Activated effector memory CD4-positive, alpha-beta T cell treated with anti-CD3 and anti-CD28 coated beads, Interleukin-2, amount 50 U/mL, for 16 hours (primary cell): ENCODE results near the gene LCMT1.
"Not testable (repeated sequence)": the region's sequence is repeated elsewhere in the genome, so short reads cannot be mapped to it uniquely, and the experiment has no call there.

Source experiments
- DNase-seq: peaks from one replicate; pipeline ENCODE4 v3.0.0-alpha.2; 2020

LCMT1 gene

DNA sequence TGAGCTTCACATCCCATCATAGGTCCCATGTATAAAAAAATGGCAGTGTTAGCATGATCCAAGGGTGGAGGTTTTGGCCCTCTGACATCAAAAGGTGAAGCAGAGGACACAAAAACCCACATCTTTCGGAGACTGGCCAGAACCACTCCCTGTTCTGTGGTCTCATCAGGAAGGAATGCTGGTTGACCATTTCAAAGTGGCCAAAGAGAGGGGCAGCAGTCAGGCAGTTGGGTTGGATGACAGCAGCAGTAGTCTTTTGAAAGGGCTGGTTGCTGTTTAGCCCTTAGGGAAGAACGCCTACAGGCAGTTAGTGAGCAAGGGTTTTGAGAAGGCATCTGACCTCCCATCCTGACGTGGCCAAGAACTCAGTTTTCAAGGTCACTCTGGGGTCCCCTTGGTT, 40.5 kb downstream of the LCMT1 start:
- no peak for DNase-seq

DNA sequence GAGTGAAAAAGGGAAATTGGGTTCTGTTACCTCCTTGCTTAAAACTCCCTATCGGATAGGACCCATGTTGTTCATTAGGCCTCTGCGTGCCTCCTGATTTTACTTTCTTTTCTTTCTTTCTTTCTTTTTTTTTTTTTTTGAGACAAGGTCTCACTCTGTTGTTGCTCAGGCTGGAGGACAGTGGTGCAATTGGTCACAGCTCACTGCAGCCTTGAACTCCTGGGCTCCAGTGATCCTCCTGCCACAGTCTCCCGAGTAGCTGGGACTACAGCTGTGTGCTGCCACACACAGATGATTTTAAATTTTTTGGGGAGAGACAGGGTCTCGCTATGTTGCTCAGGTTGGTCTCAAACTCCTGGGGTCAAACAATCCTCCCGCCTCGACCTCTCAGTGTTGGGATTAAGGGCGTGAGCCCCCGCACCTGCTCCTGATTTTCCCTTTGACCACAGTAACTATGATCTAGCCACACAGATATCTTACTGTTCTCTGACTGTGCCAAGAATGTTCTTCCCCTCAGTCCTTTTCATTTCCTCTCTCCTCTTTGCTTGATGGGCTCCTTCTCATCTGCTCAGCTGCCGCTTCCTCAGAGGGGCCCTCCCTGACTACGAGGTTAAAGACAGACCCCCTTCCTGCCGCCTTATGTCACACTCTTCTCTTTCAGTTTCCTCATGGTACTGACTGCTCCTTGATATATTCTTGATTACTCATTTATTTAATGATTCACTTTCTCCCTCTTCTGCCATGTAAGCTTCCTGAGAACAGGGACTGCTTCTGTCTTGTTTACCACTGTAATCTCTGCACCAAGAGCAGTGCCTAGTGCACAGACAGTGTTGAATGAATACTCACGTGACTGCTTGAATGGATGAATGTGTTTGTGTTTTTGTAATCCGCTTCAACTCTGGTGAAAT, 44.3 kb downstream of the LCMT1 start:
- no peak for DNase-seq

DNA sequence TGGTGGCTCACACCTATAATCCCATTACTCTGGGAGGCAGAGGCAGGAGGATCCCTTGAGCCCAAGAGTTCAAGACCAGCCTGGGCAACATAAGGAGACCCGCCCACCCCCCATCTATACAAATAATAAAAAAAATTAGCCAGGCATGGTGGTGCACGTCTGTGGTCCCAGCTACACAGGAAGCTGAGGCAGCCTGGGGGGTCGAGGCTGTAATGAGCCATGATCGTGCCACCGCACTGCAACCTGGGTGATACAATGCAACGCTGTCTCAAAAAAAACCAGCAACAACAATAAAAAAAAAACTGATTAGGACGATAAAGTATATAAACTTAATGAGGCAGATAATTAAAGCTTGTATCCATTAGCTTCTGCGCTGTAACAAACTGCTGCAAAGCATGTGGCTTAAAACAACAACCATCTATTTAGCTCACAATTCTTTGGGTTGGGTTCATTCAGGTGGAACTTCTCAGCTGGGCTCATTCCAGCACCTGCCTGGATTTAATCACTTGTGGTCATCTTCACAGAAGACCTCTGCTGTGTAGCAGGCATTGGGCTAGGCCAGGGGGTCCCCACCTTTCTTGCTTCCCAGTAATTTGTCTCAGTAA, 45.8 kb downstream of the LCMT1 start:
- DNase-seq = no peak

GRCh38 chr16:25158401-25158800, 46.9 kb downstream of the LCMT1 start:
- no peak for DNase-seq

GRCh38 chr16:25161753-25162367, 50.3 kb downstream of the LCMT1 start:
- no peak for DNase-seq

DNA sequence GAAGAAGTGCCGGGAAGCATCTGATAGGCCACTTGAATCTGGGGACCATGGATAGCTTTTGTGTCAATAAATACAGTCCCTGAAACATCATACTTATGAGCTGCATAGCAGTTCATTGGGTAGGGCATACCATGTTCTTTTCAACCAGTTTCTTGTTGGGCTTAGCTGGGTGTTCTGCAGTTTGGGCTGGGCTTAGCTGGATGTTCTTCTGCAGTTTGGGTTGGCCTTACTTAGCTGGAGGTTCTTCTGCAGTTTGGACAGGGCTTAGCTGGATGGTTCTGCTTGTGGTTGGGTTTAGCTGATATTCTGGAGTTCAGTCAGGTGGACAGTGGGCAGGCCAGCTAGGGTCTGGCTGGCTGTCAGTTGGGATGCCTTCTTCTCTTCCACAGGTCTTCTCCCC, 52.1 kb downstream of the LCMT1 start:
- DNase-seq = no peak

- no peak for DNase-seq
Observed at GRCh38 chr16:25165284-25165683, 53.7 kb downstream of the LCMT1 start.

DNA sequence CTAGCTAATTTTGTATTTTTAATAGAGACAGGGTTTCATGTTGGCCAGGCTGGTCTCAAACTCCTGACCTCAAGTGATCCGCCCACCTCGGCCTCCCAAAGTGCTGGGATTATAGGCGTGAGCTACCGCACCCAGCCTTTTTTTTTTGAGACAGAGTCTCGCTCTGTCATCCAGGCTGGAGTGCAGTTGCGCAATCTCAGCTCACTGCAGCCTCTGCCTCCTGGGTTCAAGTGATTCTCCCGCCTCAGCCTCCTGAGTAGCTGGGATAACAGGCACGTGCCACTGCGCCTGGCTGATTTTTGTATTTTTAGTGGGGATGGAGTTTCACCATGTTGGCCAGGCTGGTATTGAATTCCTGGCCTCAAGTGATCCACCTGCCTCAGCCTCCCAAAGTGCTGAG, 56.4 kb downstream of the LCMT1 start:
- not testable (repeated sequence) for DNase-seq

DNA sequence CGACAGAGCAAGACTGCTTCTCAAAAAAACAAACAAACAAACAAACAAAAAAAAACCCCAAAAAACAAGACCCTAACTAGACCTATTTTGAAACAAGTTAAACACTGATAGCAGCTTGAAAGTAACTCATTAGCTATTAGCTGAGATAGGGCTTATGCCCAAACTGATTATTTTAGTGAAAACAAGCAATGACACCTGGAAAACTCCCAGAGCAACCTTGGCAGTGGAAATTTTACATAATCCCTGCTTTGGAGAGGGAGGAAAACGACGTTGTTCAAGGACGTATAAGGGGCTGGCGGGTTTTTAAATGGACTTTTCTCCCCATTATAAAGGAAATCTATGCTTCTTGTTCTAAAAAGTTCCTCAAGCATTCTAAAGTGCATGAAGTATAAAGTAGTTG, 59.8 kb downstream of the LCMT1 start:
- DNase-seq = no peak

DNA sequence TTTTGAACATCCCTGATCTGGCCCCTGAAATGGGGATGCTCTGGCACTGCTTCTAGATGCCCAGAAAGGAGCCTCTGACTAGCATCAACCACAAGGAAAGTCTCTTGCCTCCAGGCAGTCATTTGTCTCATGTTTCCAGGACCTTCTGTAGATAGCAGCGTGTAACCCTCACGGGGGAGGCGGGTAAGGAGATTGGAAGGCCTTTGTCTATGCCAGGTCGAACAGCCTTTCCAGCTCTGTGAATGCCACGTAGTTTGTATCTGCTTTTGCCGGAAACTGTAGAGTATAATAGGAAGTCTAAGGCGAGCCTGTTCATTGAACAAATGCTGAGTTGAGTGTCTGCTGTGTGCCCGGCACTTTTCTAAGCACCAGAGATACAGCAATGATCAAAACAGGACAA, 61.3 kb downstream of the LCMT1 start:
- DNase-seq = no peak

DNA sequence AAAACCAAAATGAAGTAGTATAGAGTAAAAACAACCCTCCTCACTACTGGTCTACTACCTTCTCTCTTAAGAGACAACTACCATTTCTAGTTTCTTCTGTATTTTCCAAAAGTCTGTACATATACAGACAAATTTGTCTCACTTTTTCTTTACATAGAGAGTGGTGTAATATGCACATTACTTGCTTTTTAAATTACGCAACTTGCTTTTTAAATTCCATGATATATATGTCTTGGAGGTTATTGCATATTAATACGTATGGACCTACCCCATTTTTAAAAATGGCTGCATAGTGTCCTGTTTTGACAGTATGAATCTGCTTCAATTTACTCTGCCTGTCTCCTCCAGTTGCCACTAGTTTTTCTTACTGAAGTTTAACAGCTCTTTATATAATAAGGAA, 62.7 kb downstream of the LCMT1 start:
- no peak for DNase-seq

GRCh38 chr16:25176136-25176535, 64.6 kb downstream of the LCMT1 start:
- DNase-seq = no peak

- DNase-seq = no peak
Observed at GRCh38 chr16:25177512-25177830, 65.9 kb downstream of the LCMT1 start.

- DNase-seq = no peak
Observed at GRCh38 chr16:25177831-25178688, 66.5 kb downstream of the LCMT1 start.

DNA sequence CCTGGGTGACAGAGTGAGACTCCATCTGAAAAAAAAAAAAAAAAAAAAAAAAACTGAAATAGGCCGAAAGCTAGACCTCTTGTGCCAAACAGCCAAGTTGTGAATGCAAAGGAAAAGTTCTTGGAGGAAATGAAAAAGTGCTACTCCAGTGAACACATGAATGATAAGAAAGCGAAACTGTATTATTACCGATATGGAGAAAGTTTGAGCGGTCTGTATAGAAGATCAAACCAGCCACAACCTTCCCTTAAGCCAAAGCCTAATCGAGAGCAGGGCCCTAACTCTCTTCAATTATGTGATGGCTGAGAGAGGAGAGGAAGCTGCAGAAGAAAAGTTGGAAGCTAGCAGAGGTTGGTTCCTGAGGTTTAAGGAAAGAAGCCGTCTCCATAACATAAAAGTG, 69.7 kb downstream of the LCMT1 start:
- not testable (repeated sequence) for DNase-seq

GRCh38 chr16:25184771-25185170, 73.2 kb downstream of the LCMT1 start:
- no peak for DNase-seq

GRCh38 chr16:25187491-25187795, 75.9 kb downstream of the LCMT1 start:
- DNase-seq = no peak

- no peak for DNase-seq
Observed at GRCh38 chr16:25189305-25189704, 77.8 kb downstream of the LCMT1 start.

DNA sequence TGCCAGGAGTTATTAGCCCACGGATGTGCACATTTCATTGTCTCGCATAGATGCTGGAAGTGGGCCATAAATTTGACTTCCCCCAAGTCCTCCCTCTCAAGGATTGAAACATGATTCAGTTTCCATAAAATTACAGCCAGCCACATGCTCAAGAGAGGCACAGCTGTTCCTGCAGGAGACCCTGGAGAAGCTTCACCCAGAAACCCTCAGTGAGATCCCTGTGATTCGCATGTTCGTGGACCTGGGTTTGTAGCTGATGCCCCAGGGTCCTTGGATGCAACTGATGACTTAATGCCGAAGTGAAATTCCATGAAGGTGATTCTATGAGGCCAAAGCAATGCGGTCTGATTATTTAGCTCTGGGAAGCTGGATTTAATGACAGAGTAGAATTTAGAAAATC, 80.6 kb downstream of the LCMT1 start:
- no peak for DNase-seq

DNA sequence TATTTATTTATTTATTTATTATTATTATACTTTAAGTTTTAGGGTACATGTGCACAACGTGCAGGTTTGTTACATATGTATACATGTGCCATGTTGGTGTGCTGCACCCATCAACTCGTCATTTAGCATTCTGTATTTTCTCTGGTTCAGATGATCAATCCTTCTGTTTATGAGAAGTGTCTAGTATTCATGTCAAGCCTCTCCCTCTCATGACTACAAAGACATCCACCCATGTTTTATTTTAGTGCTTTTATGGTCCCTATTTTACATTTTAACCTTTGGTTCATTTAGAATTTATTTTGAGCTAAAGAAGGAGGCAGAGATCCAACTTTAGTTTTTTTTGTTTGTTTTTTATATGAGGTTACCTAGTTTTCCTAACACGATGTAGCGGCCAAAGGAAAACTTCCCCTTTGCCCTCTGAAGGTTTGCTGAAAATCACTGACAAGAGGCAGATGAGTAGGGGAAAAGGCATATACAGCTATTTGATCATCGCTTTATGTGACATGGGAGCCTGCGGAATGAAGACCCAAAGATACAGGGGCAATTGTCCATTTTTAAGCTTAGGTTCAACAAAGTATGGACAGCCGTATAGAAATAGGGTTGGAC, 82.8 kb downstream of the LCMT1 start:
- no peak for DNase-seq

DNA sequence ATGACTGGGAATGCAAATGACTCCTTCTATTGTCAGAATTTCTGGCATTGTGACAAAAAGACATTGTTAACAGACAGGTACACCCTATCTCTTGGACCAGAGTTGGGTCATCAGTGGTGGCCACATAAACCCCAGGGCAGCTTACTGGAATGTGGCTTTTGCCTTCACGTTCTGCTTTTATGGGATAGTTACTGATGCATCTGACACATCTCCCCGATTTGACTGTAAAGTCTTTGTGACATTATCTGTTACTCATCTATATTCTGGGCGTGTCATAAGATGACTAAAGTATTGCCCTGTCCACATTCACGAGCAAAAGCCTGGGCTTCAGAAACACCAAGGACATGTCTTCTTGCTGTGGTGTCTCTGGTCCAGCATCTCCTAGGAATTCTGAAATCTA, 86.5 kb downstream of the LCMT1 start:
- DNase-seq = no peak

DNA sequence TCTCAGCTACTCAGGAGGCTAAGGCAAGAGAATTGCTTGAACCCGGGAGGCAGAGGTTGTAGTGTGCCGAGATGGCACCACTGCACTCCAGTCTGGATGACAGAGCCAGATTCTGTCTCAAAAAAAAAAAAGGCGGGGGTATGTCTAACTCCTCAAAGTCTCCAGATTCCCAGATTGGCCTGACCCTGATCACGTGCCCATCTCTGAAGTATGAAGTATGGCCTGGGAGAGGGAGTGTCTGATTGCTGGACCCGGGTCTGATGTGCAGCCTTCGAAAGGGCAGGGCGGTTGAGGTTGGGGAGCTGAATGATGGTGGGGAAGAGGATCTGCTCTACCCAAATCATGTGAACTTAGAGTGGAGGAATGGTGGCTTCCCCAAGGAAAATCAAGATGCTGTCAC, 87.9 kb downstream of the LCMT1 start:
- DNase-seq = no peak

GRCh38 chr16:25210758-25211157, 99.2 kb downstream of the LCMT1 start:
- DNase-seq = no peak
